HFF-Myc (cell line): ENCODE data around the gene PLCXD3.
A peak's percentile ranks its signal among the peaks of the same experiment; 100 is the strongest.

Experiments
- DNase-seq: peaks from one replicate; pipeline ENCODE4 v3.0.0-alpha.2; 2011; ENCODE audit warnings: low read depth; ENCODE audit errors: extremely low read depth
- H3K4me3 ChIP-seq: replicated peaks from 2 replicates; pipeline ENCODE4 v1.5.1; 2011; ENCODE audit warnings: low read depth, mild to moderate bottlenecking, control low read depth, low read length
- TF ChIP-seq, protein P1 (sequence below): IDR thresholded peaks from 2 replicates; pipeline ENCODE4 v1.5.1; 2012; ENCODE audit warnings: mild to moderate bottlenecking, low read depth, low read length, control low read depth; ENCODE audit errors: missing control alignments

PLCXD3 gene

DNA sequence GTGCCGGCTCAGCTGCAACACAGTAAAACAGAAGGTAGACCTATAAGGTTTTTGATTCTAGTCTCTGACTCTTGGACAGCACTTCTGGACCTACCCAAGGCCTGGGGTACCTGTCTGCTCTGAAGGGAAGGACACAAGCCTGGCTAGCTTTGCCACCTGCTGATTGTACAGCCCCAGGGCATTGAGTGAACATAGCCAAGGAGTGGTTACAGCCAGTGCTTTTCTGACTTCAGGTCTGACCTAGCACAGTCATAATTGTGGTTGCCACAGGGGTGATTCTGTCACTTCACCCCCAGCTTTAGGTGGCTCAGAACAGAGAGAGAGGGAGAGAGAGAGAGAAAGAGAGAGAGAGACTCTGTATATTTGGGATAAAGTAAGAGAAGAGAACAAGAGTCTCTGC is 118.4 kb downstream of the PLCXD3 start:
- TF ChIP-seq, protein P1, sequence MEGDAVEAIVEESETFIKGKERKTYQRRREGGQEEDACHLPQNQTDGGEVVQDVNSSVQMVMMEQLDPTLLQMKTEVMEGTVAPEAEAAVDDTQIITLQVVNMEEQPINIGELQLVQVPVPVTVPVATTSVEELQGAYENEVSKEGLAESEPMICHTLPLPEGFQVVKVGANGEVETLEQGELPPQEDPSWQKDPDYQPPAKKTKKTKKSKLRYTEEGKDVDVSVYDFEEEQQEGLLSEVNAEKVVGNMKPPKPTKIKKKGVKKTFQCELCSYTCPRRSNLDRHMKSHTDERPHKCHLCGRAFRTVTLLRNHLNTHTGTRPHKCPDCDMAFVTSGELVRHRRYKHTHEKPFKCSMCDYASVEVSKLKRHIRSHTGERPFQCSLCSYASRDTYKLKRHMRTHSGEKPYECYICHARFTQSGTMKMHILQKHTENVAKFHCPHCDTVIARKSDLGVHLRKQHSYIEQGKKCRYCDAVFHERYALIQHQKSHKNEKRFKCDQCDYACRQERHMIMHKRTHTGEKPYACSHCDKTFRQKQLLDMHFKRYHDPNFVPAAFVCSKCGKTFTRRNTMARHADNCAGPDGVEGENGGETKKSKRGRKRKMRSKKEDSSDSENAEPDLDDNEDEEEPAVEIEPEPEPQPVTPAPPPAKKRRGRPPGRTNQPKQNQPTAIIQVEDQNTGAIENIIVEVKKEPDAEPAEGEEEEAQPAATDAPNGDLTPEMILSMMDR = no peak
- no peak for DNase-seq
- no peak overlapping the region for H3K4me3 ChIP-seq

DNA sequence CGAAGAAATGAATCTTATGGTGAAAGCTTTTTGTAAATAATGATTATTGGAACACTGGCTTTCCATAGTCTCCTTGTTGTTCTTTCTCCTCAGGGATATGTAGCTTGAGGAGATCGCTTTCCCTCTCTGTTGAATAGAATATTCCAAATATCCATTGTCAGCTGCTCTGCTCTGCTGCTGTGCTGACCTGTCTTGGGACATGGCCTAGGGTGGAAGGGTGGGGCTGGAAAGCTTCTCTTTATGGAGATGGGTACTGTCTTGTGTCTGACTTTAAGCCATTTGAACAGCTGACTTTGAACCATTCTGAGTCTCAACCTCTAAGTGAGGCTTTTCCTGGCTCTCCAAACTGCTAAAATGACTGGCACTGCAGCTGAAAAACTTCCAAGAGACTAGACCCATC is 135.8 kb downstream of the PLCXD3 start:
- H3K4me3 ChIP-seq = no peak overlapping the region
- no peak for DNase-seq
- TF ChIP-seq, protein P1 = no peak

DNA sequence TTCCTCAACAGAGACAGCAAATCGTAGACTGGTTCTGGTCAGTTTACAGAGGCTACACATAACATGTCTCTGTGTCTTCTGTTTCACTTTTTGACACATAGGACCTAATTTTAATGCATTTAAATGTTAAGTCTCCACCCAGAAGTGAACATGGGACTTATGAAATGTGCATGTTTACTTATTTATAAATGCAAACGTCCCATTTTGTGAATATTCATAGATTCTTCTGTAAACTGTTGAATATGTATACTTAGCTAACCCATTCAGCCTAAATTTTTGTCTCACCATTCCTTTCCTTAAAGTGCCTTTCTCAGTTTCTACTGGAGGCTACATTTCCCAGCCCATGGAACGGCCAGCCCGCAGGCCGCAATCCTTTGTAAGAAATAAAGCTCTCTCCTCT is 137.2 kb downstream of the PLCXD3 start:
- H3K4me3 ChIP-seq = no peak overlapping the region
- TF ChIP-seq, protein P1 = no peak
- no peak for DNase-seq

DNA sequence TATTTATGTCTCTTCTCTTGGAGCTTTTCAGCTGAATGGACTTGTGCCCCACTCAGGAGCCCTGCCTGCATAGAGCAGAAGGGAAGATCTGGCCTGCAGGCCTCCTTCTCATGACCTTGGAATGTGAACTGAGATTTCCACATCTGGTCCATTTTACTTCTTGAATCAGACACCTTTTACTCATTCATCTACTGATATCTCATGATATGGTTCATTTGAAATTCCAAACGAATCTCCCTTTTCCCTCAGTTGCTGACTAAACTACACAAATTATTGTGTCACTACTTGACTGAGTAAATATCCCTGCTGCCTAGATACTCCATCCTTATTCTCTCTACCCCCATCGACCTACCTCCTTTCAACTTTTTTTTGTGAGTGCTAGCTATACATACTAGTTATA is 138.7 kb downstream of the PLCXD3 start:
- H3K4me3 ChIP-seq = no peak overlapping the region
- TF ChIP-seq, protein P1 = no peak
- DNase-seq = peak; percentile 22

DNA sequence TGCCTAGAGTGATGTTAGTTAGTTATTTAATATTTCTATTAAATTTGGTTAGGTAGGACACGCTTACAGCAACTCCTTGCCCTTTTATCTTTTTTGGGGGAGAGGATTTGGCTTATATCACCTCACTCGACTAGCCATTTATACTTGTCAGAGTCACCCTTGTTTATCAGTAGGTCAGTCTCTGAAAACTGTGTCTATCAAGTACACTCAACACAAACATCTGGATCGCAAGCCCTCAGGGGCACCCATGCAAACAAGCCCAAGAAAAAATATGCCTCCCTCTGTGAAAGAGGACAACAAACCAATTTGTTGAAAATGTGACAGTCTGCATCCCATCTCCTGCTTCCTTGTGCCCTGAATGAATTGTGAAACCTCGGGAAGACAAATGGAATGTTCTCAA is 139.9 kb downstream of the PLCXD3 start:
- TF ChIP-seq, protein P1 = no peak
- DNase-seq = no peak
- no peak overlapping the region for H3K4me3 ChIP-seq

DNA sequence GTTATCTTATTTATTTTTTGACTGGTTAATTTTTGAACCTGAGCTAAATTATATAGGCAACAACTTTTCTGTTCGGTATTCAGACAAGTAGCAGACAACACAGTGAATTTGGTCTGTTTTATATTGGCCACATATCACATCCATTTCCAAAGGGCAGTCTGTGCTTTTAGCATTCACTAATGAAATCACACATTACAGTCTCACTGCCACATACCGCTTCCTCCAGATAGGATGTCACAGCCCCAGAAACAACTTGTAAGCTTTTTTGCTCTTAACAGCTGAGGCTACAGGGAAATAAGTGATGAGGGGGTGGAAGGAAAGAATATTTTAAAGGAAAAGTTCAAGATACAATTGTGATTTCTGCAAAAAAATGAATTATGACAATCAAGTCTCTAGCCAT is 140.6 kb downstream of the PLCXD3 start:
- DNase-seq = no peak
- H3K4me3 ChIP-seq = no peak overlapping the region
- TF ChIP-seq, protein P1 = no peak

DNA sequence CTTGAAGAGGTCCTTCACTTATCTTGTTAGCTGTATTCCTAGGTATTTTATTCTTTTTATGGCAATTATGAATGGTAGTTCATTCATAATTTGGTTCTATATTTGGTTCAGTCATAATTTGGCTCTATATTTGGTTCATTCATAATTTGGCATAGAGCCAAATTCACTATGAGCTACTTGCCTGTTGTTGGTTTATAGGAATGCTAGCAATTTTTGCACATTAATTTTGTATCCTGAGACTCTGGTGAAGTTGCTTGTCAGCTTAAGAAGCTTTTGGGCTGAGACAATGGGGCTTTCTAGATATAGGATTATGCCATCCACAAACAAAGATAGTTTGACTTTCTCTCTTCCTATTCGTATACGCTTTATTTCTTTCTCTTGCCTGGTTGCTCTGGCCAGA is 142.2 kb downstream of the PLCXD3 start:
- no peak overlapping the region for H3K4me3 ChIP-seq
- TF ChIP-seq, protein P1 = no peak

More for the DNA sequence above, 142.2 kb downstream of the PLCXD3 start:
- no peak for DNase-seq
